SK-N-SH treated with all-trans-retinoic acid at 6 μM for 48 hours (cell line): Measurements from ENCODE around the gene ITPRIPL2.

Experiments
- ARNTL ChIP-seq: fragments of 450-650 bp; formaldehyde crosslinking; IDR thresholded peaks from 2 replicates; pipeline ENCODE4 v1.5.0; 2020; ENCODE audit warnings: low read depth, mild to moderate bottlenecking, moderate library complexity, borderline replicate concordance
- BACH2 ChIP-seq: fragments of 250-450 bp; sonication (Bioruptor Pico); IDR thresholded peaks from 2 replicates; pipeline ENCODE4 v1.9.0; 2021; ENCODE audit warnings: mild to moderate bottlenecking, borderline replicate concordance
- CREB5 ChIP-seq: fragments of 250-450 bp; sonication (Bioruptor Pico); IDR thresholded peaks from 2 replicates; pipeline ENCODE4 v1.5.1; 2020; ENCODE audit warnings: low read depth, mild to moderate bottlenecking, moderate library complexity
- CSDC2 ChIP-seq: fragments of 250-450 bp; sonication (Bioruptor Pico); IDR thresholded peaks from 2 replicates; pipeline ENCODE4 v1.5.0; 2020; ENCODE audit warnings: mild to moderate bottlenecking, moderate library complexity
- GLIS3 ChIP-seq: fragments of 250-450 bp; sonication (Bioruptor Pico); IDR thresholded peaks from 2 replicates; pipeline ENCODE4 v1.5.0; 2020; ENCODE audit warnings: mild to moderate bottlenecking, moderate library complexity
- OSR1 ChIP-seq: fragments of 250-450 bp; sonication (Bioruptor Pico); IDR thresholded peaks from 2 replicates; pipeline ENCODE4 v1.8.0; 2022; ENCODE audit warnings: moderate library complexity, mild to moderate bottlenecking, inconsistent platforms
- PATZ1 ChIP-seq: fragments of 250-450 bp; sonication (Bioruptor Pico); IDR thresholded peaks from 2 replicates; pipeline ENCODE4 v1.8.0; 2020; ENCODE audit warnings: mild to moderate bottlenecking, moderate library complexity, borderline replicate concordance
- RARB ChIP-seq: fragments of 250-450 bp; sonication (Bioruptor Pico); IDR thresholded peaks from 2 replicates; pipeline ENCODE4 v1.8.0; 2021; ENCODE audit warnings: mild to moderate bottlenecking, moderate library complexity
- TCF4 ChIP-seq: fragments of 250-450 bp; sonication (Bioruptor Pico); IDR thresholded peaks from 2 replicates; pipeline ENCODE4 v1.8.0; 2021; ENCODE audit warnings: mild to moderate bottlenecking, moderate library complexity, borderline replicate concordance
- ZC3H10 ChIP-seq: fragments of 250-450 bp; sonication (Bioruptor Pico); IDR thresholded peaks from 2 replicates; pipeline ENCODE4 v1.5.1; 2021; ENCODE audit warnings: mild to moderate bottlenecking, moderate library complexity
- ZFP3 ChIP-seq: fragments of 250-450 bp; sonication (Bioruptor Pico); IDR thresholded peaks from 2 replicates; pipeline ENCODE4 v1.5.0; 2020; ENCODE audit warnings: mild to moderate bottlenecking, moderate library complexity
- ZNF565 ChIP-seq: fragments of 450-650 bp; formaldehyde crosslinking; conservative IDR thresholded peaks from 2 replicates; pipeline ENCODE4 v1.5.0; 2020; ENCODE audit warnings: low read depth, mild to moderate bottlenecking, moderate library complexity
- ZNF70 ChIP-seq: fragments of 450-650 bp; formaldehyde crosslinking; IDR thresholded peaks from 2 replicates; pipeline ENCODE4 v1.5.0; 2020; ENCODE audit warnings: mild to moderate bottlenecking, moderate library complexity
- ZNF8 ChIP-seq: fragments of 450-650 bp; formaldehyde crosslinking; IDR thresholded peaks from 2 replicates; pipeline ENCODE4 v1.5.0; 2020; ENCODE audit warnings: mild to moderate bottlenecking, moderate library complexity

- TF ChIP-seq PATZ1 (CRISPR knock-in tag), result no peak
- TF ChIP-seq CSDC2 (CRISPR knock-in tag), result no peak
- no peak for TF ChIP-seq RARB
- TF ChIP-seq CREB5, result no peak
- TF ChIP-seq ZNF565, result no peak
- no peak for TF ChIP-seq BACH2 (CRISPR knock-in tag)
- TF ChIP-seq ZNF70 (CRISPR knock-in tag), result no peak
- TF ChIP-seq ZFP3 (CRISPR knock-in tag), result no peak
- TF ChIP-seq ARNTL (CRISPR knock-in tag), result no peak
- no peak for TF ChIP-seq GLIS3 (CRISPR knock-in tag)
- TF ChIP-seq TCF4 (CRISPR knock-in tag), result no peak
- no peak for TF ChIP-seq ZC3H10
- TF ChIP-seq OSR1 (CRISPR knock-in tag), result no peak
- no peak for TF ChIP-seq ZNF8 (CRISPR knock-in tag)
These were observed 38.3 kb upstream of the ITPRIPL2 start for GRCh38 chr16:19075511-19075910.
